ENCODE data around the gene CTNNA2.

Gene CTNNA2

GRCh38 chr2:80057956-80058355, 545.1 kb downstream of the CTNNA2 start:
- WGBS (ENCODE audit: extremely low coverage, insufficient coverage, insufficient read length): no CpG with 5 or more reads among the region's 1 CpG
- no peak overlapping the region for H4K8ac ChIP-seq (ENCODE audit: low read depth, low read length)
- H3K9ac ChIP-seq (ENCODE audit: low read length): no peak overlapping the region
- H3K79me2 ChIP-seq (ENCODE audit: control insufficient read depth, insufficient read depth, low read length, poor library complexity): no peaks in the 10 kb centered on the region
- no peak overlapping the region for H3K4me2 ChIP-seq (ENCODE audit: low read length)
- no peak for DNase-seq
- H3K14ac ChIP-seq (ENCODE audit: low read length): no peak overlapping the region
- H3K23ac ChIP-seq (ENCODE audit: low read length): no peak overlapping the region
- H2AK5ac ChIP-seq (ENCODE audit: low read length): no peak overlapping the region
- H3K9me3 ChIP-seq (ENCODE audit: insufficient read depth, low read depth, low read length): no peaks in the 10 kb centered on the region
- H2BK120ac ChIP-seq (ENCODE audit: insufficient read depth, low read length, poor library complexity): no peak overlapping the region
- H3K4me1 ChIP-seq (ENCODE audit: control insufficient read depth in 1 of 2, insufficient read depth in 2 of 2, low read length in 2 of 2): peaks cover 5 to 6% of the 10 kb centered on the region in 2 experiments
- H3K27ac ChIP-seq (ENCODE audit: low read depth, low read length): no peak overlapping the region
- H4K91ac ChIP-seq (ENCODE audit: low read depth, low read length): no peak overlapping the region
- no peak overlapping the region for H3K4me3 ChIP-seq (ENCODE audit: low read depth, low read length)
- no peak overlapping the region for H4K12ac ChIP-seq (ENCODE audit: low read depth, low read length)
- no peak overlapping the region for H2BK5ac ChIP-seq (ENCODE audit: low read depth, low read length, poor library complexity)
- H2BK12ac ChIP-seq (ENCODE audit: low read length): no peak overlapping the region
- peaks cover 1% of the 10 kb centered on the region for H3K79me1 ChIP-seq (ENCODE audit: low read length)
- no peaks in the 10 kb centered on the region for H3K27me3 ChIP-seq (ENCODE audit: insufficient read depth, low read length)
- no peaks in the 10 kb centered on the region for H3K36me3 ChIP-seq (ENCODE audit: control insufficient read depth in 1 of 2, insufficient read depth in 2 of 2, low read length in 2 of 2)
- H3K4ac ChIP-seq (ENCODE audit: low read depth, low read length): no peak overlapping the region
- no peak overlapping the region for H2AFZ ChIP-seq (ENCODE audit: insufficient read depth, low read length, poor library complexity)
- no peak overlapping the region for H3K18ac ChIP-seq (ENCODE audit: low read length)

- H2BK12ac ChIP-seq (ENCODE audit: low read length): no peak overlapping the region
- H4K12ac ChIP-seq (ENCODE audit: low read depth, low read length): no peak overlapping the region
- no CpG with 5 or more reads among the region's 4 CpGs for WGBS (ENCODE audit: extremely low coverage, insufficient coverage, insufficient read length)
Observed at GRCh38 chr2:80058562-80058961, 545.7 kb downstream of the CTNNA2 start.

DNA sequence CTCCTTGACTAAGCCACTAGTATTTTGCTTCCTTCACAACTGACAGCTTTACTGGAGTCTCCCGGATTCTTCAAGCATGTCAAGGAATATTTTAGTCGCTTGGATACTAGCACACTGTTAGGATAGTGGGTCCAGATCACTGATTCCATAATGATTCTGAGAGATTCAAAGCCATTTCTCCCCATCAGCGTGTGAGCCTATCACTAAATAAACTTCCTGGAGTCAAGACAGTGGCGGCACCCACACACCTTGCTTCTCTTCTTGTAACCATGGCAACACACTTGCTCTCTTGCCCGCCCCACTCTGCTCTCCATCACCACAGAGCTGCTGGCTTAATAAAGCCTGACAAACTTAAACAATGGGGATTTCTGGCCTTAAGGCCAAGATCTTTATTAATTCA, 546.6 kb downstream of the CTNNA2 start:
- H3K36me3 ChIP-seq (ENCODE audit: control insufficient read depth in 1 of 2, insufficient read depth in 2 of 2, low read length in 2 of 2): no peaks in the 10 kb centered on the region
- WGBS (ENCODE audit: extremely low coverage, insufficient coverage, insufficient read length): no CpG with 5 or more reads among the region's 5 CpGs

More at GRCh38 chr2:80058562-80058961, 545.7 kb downstream of the CTNNA2 start:
- Histone ChIP-seq H3K79me2 (ENCODE audit: control insufficient read depth, insufficient read depth, low read length, poor library complexity) (no peaks in the 10 kb centered on the region), H3K23ac (ENCODE audit: low read length) (no peak overlapping the region), H3K4me2 (ENCODE audit: low read length) (no peak overlapping the region), H3K4me1 (ENCODE audit: control insufficient read depth in 1 of 2, insufficient read depth in 2 of 2, low read length in 2 of 2) (peaks cover 5 to 6% of the 10 kb centered on the region in 2 experiments), H3K79me1 (ENCODE audit: low read length) (peaks cover 1% of the 10 kb centered on the region), H2AFZ (ENCODE audit: insufficient read depth, low read length, poor library complexity) (no peak overlapping the region), H2BK120ac (ENCODE audit: insufficient read depth, low read length, poor library complexity) (no peak overlapping the region), H3K27me3 (ENCODE audit: insufficient read depth, low read length) (no peaks in the 10 kb centered on the region), H2AK5ac (ENCODE audit: low read length) (no peak overlapping the region), H3K4ac (ENCODE audit: low read depth, low read length) (no peak overlapping the region), H3K9me3 (ENCODE audit: insufficient read depth, low read depth, low read length) (no peaks in the 10 kb centered on the region), H3K9ac (ENCODE audit: low read length) (no peak overlapping the region), H3K18ac (ENCODE audit: low read length) (no peak overlapping the region), H3K4me3 (ENCODE audit: low read depth, low read length) (no peak overlapping the region), H4K8ac (ENCODE audit: low read depth, low read length) (no peak overlapping the region), H2BK5ac (ENCODE audit: low read depth, low read length, poor library complexity) (no peak overlapping the region), H3K27ac (ENCODE audit: low read depth, low read length) (no peak overlapping the region), H3K14ac (ENCODE audit: low read length) (no peak overlapping the region), H3K36me3 (ENCODE audit: control insufficient read depth in 1 of 2, insufficient read depth in 2 of 2, low read length in 2 of 2) (no peaks in the 10 kb centered on the region), H4K91ac (ENCODE audit: low read depth, low read length) (no peak overlapping the region)
- no peak for DNase-seq

DNA sequence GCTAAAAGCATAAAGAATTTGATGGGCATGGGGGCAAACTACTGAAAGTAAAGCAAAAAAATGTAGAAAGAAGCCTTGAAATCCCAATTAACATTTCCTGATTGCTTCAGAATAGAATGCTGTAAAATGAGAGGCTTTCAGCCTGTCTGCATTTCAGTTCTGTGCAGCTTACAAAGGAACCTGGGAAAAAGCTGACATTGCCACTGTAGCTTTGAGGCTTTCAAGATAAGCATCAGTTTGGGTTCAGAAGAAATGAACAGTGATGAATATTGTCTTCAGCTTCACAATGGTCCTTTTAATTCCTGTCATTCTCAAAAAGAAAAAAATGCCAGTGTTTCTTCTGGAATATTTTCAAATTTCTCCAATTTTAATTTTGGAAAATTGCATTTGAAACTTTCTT, 549.0 kb downstream of the CTNNA2 start:
- H2BK120ac ChIP-seq (ENCODE audit: insufficient read depth, low read length, poor library complexity): no peak overlapping the region
- H4K8ac ChIP-seq (ENCODE audit: low read depth, low read length): no peak overlapping the region
- no peak overlapping the region for H3K9ac ChIP-seq (ENCODE audit: low read length)
- H3K79me2 ChIP-seq (ENCODE audit: control insufficient read depth, insufficient read depth, low read length, poor library complexity): no peaks in the 10 kb centered on the region
- no peak overlapping the region for H2AK5ac ChIP-seq (ENCODE audit: low read length)
- H3K27ac ChIP-seq (ENCODE audit: low read depth, low read length): no peak overlapping the region
- no peak overlapping the region for H4K12ac ChIP-seq (ENCODE audit: low read depth, low read length)
- H3K27me3 ChIP-seq (ENCODE audit: insufficient read depth, low read length): no peaks in the 10 kb centered on the region
- no peak overlapping the region for H2BK12ac ChIP-seq (ENCODE audit: low read length)
- no peak overlapping the region for H3K4ac ChIP-seq (ENCODE audit: low read depth, low read length)
- no peaks in the 10 kb centered on the region for H3K36me3 ChIP-seq (ENCODE audit: control insufficient read depth in 1 of 2, insufficient read depth in 2 of 2, low read length in 2 of 2)
- H2BK5ac ChIP-seq (ENCODE audit: low read depth, low read length, poor library complexity): no peak overlapping the region
- no peaks in the 10 kb centered on the region for H3K79me1 ChIP-seq (ENCODE audit: low read length)
- no peaks in the 10 kb centered on the region for H3K4me1 ChIP-seq (ENCODE audit: control insufficient read depth in 1 of 2, insufficient read depth in 2 of 2, low read length in 2 of 2)
- no peaks in the 10 kb centered on the region for H3K9me3 ChIP-seq (ENCODE audit: insufficient read depth, low read depth, low read length)
- no peak overlapping the region for H4K91ac ChIP-seq (ENCODE audit: low read depth, low read length)
- no peak overlapping the region for H3K4me2 ChIP-seq (ENCODE audit: low read length)
- no peak for DNase-seq
- H3K14ac ChIP-seq (ENCODE audit: low read length): no peak overlapping the region
- no peak overlapping the region for H3K18ac ChIP-seq (ENCODE audit: low read length)
- no peak overlapping the region for H2AFZ ChIP-seq (ENCODE audit: insufficient read depth, low read length, poor library complexity)
- H3K4me3 ChIP-seq (ENCODE audit: low read depth, low read length): no peak overlapping the region
- H3K23ac ChIP-seq (ENCODE audit: low read length): no peak overlapping the region

More for the DNA sequence above, 546.6 kb downstream of the CTNNA2 start:
- Histone ChIP-seq H3K79me1 (ENCODE audit: low read length) (peaks cover 1% of the 10 kb centered on the region), H2BK12ac (ENCODE audit: low read length) (no peak overlapping the region), H3K79me2 (ENCODE audit: control insufficient read depth, insufficient read depth, low read length, poor library complexity) (no peaks in the 10 kb centered on the region), H3K23ac (ENCODE audit: low read length) (no peak overlapping the region), H3K4me1 (ENCODE audit: control insufficient read depth in 1 of 2, insufficient read depth in 2 of 2, low read length in 2 of 2) (peaks cover 1 to 2% of the 10 kb centered on the region in 2 experiments), H3K27me3 (ENCODE audit: insufficient read depth, low read length) (no peaks in the 10 kb centered on the region), H3K4me3 (ENCODE audit: low read depth, low read length) (no peak overlapping the region), H3K4ac (ENCODE audit: low read depth, low read length) (no peak overlapping the region), H2AK5ac (ENCODE audit: low read length) (no peak overlapping the region), H4K12ac (ENCODE audit: low read depth, low read length) (no peak overlapping the region), H3K27ac (ENCODE audit: low read depth, low read length) (no peak overlapping the region), H3K9ac (ENCODE audit: low read length) (no peak overlapping the region), H2AFZ (ENCODE audit: insufficient read depth, low read length, poor library complexity) (no peak overlapping the region), H3K14ac (ENCODE audit: low read length) (no peak overlapping the region), H2BK120ac (ENCODE audit: insufficient read depth, low read length, poor library complexity) (no peak overlapping the region), H4K91ac (ENCODE audit: low read depth, low read length) (no peak overlapping the region), H2BK5ac (ENCODE audit: low read depth, low read length, poor library complexity) (no peak overlapping the region), H4K8ac (ENCODE audit: low read depth, low read length) (no peak overlapping the region), H3K4me2 (ENCODE audit: low read length) (no peak overlapping the region), H3K18ac (ENCODE audit: low read length) (no peak overlapping the region), H3K9me3 (ENCODE audit: insufficient read depth, low read depth, low read length) (no peaks in the 10 kb centered on the region)
- DNase-seq: no peak
